GM19468 (cell line): Measurements from ENCODE around the gene TNS3.

ENCODE experiments used
- ATAC-seq: cut with Tn5 transposase; IDR thresholded peaks from one replicate; pipeline ENCODE4 v1.9.1; 2021; ENCODE audit warnings: mild to moderate bottlenecking, moderate library complexity, moderate number of reproducible peaks; ENCODE audit not compliant: unreplicated experiment; ENCODE audit errors: extremely low read depth

Gene TNS3

GRCh38 chr7:47361746-47362215 lies 220.1 kb downstream of the TNS3 start:
- ATAC-seq = no peak

GRCh38 chr7:47361236-47361635 lies 220.7 kb downstream of the TNS3 start:
- ATAC-seq = no peak

GRCh38 chr7:47360301-47360900 lies 221.5 kb downstream of the TNS3 start:
- ATAC-seq = no peak

GRCh38 chr7:47358944-47359588 lies 222.8 kb downstream of the TNS3 start:
- no peak for ATAC-seq

- no peak for ATAC-seq
Observed at GRCh38 chr7:47358357-47358756, 223.6 kb downstream of the TNS3 start.

GRCh38 chr7:47357863-47358262 lies 224.0 kb downstream of the TNS3 start:
- no peak for ATAC-seq

- no peak for ATAC-seq
Observed at GRCh38 chr7:47357361-47357760, 224.6 kb downstream of the TNS3 start.

GRCh38 chr7:47356261-47356660 lies 225.7 kb downstream of the TNS3 start:
- no peak for ATAC-seq

GRCh38 chr7:47355684-47356083 lies 226.2 kb downstream of the TNS3 start:
- ATAC-seq = no peak

- ATAC-seq = no peak
Observed at GRCh38 chr7:47354831-47355541, 226.9 kb downstream of the TNS3 start.

GRCh38 chr7:47354071-47354470 lies 227.8 kb downstream of the TNS3 start:
- no peak for ATAC-seq

- ATAC-seq = no peak
Observed at GRCh38 chr7:47352394-47352968, 229.4 kb downstream of the TNS3 start.

GRCh38 chr7:47351233-47352154 lies 230.4 kb downstream of the TNS3 start:
- ATAC-seq = no peak

GRCh38 chr7:47350425-47350824 lies 231.5 kb downstream of the TNS3 start:
- ATAC-seq = no peak

GRCh38 chr7:47349401-47349800 lies 232.5 kb downstream of the TNS3 start:
- ATAC-seq = no peak

GRCh38 chr7:47347816-47348385 lies 234.0 kb downstream of the TNS3 start:
- ATAC-seq = no peak

GRCh38 chr7:47347346-47347745 lies 234.6 kb downstream of the TNS3 start:
- no peak for ATAC-seq

GRCh38 chr7:47346377-47346914 lies 235.5 kb downstream of the TNS3 start:
- ATAC-seq = no peak

- ATAC-seq = no peak
Observed at GRCh38 chr7:47345857-47346298, 236.0 kb downstream of the TNS3 start.
